Astrocyte (in vitro differentiated cells and primary cell): ENCODE data around the gene RCC2. TPM values are rescaled to one million over a fixed set of nuclear protein-coding genes. Genes with fewer than 3 reads are reported as not detected.
"Not testable (repeated sequence)": the region's sequence is repeated elsewhere in the genome, so short reads cannot be mapped to it uniquely, and the experiment has no call there.

Experiments
- DNase-seq: peaks from one replicate; pipeline ENCODE4 v3.0.0-alpha.2; 2010; ENCODE audit warnings: low read depth
- FAIRE-seq: peaks from 2 replicates; lab custom pipeline; 2011; peaks lifted over from hg19 to GRCh38; lab: Jason Lieb, UNC
- H2AFZ ChIP-seq: 2 replicates; pipeline ENCODE4 v1.6.0; 2012; ENCODE audit warnings: low read depth, low read length, inconsistent platforms
- H3K27ac ChIP-seq: 2 replicates; pipeline ENCODE4 v1.5.1; 2011; ENCODE audit warnings: low read depth, low read length, inconsistent platforms
- H3K27me3 ChIP-seq: 2 replicates; pipeline ENCODE4 v1.6.0; 2011; ENCODE audit warnings: low read length, inconsistent platforms; ENCODE audit not compliant: insufficient read depth
- H3K36me3 ChIP-seq: 2 replicates; pipeline ENCODE4 v1.5.1; 2011; ENCODE audit warnings: low read length, inconsistent platforms; ENCODE audit not compliant: insufficient read depth
- H3K4me1 ChIP-seq: 2 replicates; pipeline ENCODE4 v1.5.1; 2011; ENCODE audit warnings: low read length, inconsistent platforms; ENCODE audit not compliant: insufficient read depth
- H3K4me2 ChIP-seq: 2 replicates; pipeline ENCODE4 v1.6.0; 2012; ENCODE audit warnings: low read length, inconsistent platforms
- H3K4me3 ChIP-seq: 2 replicates; pipeline ENCODE4 v1.5.1; 2011; ENCODE audit warnings: low read depth, mild to moderate bottlenecking, low read length, inconsistent platforms; ENCODE audit not compliant: insufficient read depth
- H3K79me2 ChIP-seq: 2 replicates; pipeline ENCODE4 v1.6.0; 2012; ENCODE audit warnings: mild to moderate bottlenecking, low read length, inconsistent platforms; ENCODE audit not compliant: insufficient read depth
- H3K9ac ChIP-seq: 2 replicates; pipeline ENCODE4 v1.6.0; 2012; ENCODE audit warnings: mild to moderate bottlenecking, low read length, inconsistent platforms
- H3K9me3 ChIP-seq: 2 replicates; pipeline ENCODE4 v1.5.1; 2012; ENCODE audit warnings: low read depth, mild to moderate bottlenecking, low read length, inconsistent platforms; ENCODE audit not compliant: insufficient read depth
- H4K20me1 ChIP-seq: 2 replicates; pipeline ENCODE4 v1.6.0; 2012; ENCODE audit warnings: low read length, inconsistent platforms; ENCODE audit not compliant: insufficient read depth
- H3K27ac Mint-ChIP-seq: one replicate; pipeline ENCODE4 v1.8.0; 2021; ENCODE audit warnings: mild to moderate bottlenecking, mixed read lengths; ENCODE audit not compliant: unreplicated experiment
- H3K27me3 Mint-ChIP-seq: one replicate; pipeline ENCODE4 v1.8.0; 2021; ENCODE audit warnings: low read depth, mixed read lengths; ENCODE audit not compliant: unreplicated experiment
- H3K36me3 Mint-ChIP-seq: one replicate; pipeline ENCODE4 v1.8.0; 2021; ENCODE audit warnings: low read depth, mixed read lengths; ENCODE audit not compliant: unreplicated experiment
- H3K4me1 Mint-ChIP-seq: one replicate; pipeline ENCODE4 v1.8.0; 2021; ENCODE audit warnings: low read depth, mixed read lengths; ENCODE audit not compliant: unreplicated experiment
- H3K4me3 Mint-ChIP-seq: one replicate; pipeline ENCODE4 v1.8.0; 2021; ENCODE audit warnings: mild to moderate bottlenecking, moderate library complexity, mixed read lengths; ENCODE audit not compliant: unreplicated experiment
- H3K9me3 Mint-ChIP-seq: one replicate; pipeline ENCODE4 v1.8.0; 2021; ENCODE audit warnings: mild to moderate bottlenecking, mixed read lengths; ENCODE audit not compliant: unreplicated experiment
- EZH2 ChIP-seq: IDR thresholded peaks from 2 replicates; pipeline ENCODE4 v1.6.1; 2012; ENCODE audit warnings: mild to moderate bottlenecking, low read length, inconsistent platforms; ENCODE audit not compliant: insufficient read depth
- total RNA-seq: library from RNA; stranded (reverse); gene quantifications from 2 replicates; pipeline ENCODE4 v1.2.1, GENCODE V29; 2021
- TF ChIP-seq, protein P1 (sequence below): IDR thresholded peaks from 2 replicates; pipeline ENCODE4 v1.5.1; 2011; ENCODE audit warnings: low read depth, mild to moderate bottlenecking, inconsistent platforms, low read length, moderate library complexity; ENCODE audit not compliant: insufficient read depth

Gene RCC2
- total RNA-seq, 1 donor from 2014 or later = 103 TPM

GRCh38 chr1:17452686-17453085, 13.2 kb upstream of the RCC2 start:
- Mint-ChIP-seq H3K4me1 (no peaks in the 10 kb centered on the region), H3K27me3 (no peaks in the 10 kb centered on the region), H3K27ac (no peak overlapping the region), H3K9me3 (no peaks in the 10 kb centered on the region), H3K4me3 (no peak overlapping the region), H3K36me3 (no peaks in the 10 kb centered on the region)
- FAIRE-seq (no peak), DNase-seq (no peak)
- Histone ChIP-seq H3K36me3 (no peaks in the 10 kb centered on the region), H3K79me2 (no peaks in the 10 kb centered on the region), H3K4me2 (no peak overlapping the region), H2AFZ (no peak overlapping the region), H3K27ac (no peak overlapping the region), H3K27me3 (no peaks in the 10 kb centered on the region), H3K4me1 (no peaks in the 10 kb centered on the region), H3K4me3 (no peak overlapping the region), H3K9me3 (no peaks in the 10 kb centered on the region), H3K9ac (no peak overlapping the region), H4K20me1 (no peaks in the 10 kb centered on the region)
- no peak for TF ChIP-seq EZH2
- TF ChIP-seq, protein P1, sequence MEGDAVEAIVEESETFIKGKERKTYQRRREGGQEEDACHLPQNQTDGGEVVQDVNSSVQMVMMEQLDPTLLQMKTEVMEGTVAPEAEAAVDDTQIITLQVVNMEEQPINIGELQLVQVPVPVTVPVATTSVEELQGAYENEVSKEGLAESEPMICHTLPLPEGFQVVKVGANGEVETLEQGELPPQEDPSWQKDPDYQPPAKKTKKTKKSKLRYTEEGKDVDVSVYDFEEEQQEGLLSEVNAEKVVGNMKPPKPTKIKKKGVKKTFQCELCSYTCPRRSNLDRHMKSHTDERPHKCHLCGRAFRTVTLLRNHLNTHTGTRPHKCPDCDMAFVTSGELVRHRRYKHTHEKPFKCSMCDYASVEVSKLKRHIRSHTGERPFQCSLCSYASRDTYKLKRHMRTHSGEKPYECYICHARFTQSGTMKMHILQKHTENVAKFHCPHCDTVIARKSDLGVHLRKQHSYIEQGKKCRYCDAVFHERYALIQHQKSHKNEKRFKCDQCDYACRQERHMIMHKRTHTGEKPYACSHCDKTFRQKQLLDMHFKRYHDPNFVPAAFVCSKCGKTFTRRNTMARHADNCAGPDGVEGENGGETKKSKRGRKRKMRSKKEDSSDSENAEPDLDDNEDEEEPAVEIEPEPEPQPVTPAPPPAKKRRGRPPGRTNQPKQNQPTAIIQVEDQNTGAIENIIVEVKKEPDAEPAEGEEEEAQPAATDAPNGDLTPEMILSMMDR = no peak

DNA sequence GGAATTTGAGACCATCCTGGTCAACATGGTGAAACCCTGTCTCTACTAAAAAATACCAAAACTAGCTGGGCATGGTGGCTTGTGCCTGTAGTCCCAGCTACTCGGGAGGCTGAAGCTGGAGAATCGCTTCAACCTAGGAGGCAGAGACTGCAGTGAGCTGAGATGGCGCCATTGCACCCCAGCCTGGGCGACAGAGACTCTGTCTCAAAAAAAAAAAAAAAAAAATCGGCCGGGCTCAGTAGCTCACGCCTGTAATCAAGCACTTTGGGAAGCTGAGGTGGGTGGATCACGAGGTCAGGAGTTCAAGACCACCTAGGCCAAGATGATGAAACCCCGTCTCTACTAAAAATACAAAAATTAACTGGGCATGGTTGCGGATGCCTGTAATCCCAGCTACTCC, 12.7 kb upstream of the RCC2 start:
- H2AFZ ChIP-seq, H3K36me3 ChIP-seq, H3K79me2 ChIP-seq, H3K4me1 ChIP-seq, H3K27ac ChIP-seq, H3K9me3 Mint-ChIP-seq, H3K4me3 Mint-ChIP-seq, H3K4me2 ChIP-seq, H3K4me3 ChIP-seq, FAIRE-seq, H3K9me3 ChIP-seq, H3K27ac Mint-ChIP-seq, H3K27me3 Mint-ChIP-seq, H3K36me3 Mint-ChIP-seq, H4K20me1 ChIP-seq, H3K4me1 Mint-ChIP-seq, H3K27me3 ChIP-seq, DNase-seq, H3K9ac ChIP-seq: not testable (repeated sequence)

- Histone ChIP-seq H2AFZ (no peak overlapping the region), H3K4me1 (no peaks in the 10 kb centered on the region), H3K9me3 (no peaks in the 10 kb centered on the region), H3K27me3 (no peaks in the 10 kb centered on the region), H4K20me1 (no peaks in the 10 kb centered on the region), H3K4me3 (no peak overlapping the region), H3K27ac (no peak overlapping the region), H3K9ac (no peak overlapping the region), H3K4me2 (no peak overlapping the region), H3K36me3 (no peaks in the 10 kb centered on the region), H3K79me2 (no peaks in the 10 kb centered on the region)
- no peak overlapping the region for H3K4me3 Mint-ChIP-seq
- no peaks in the 10 kb centered on the region for H3K9me3 Mint-ChIP-seq
- no peak overlapping the region for H3K27ac Mint-ChIP-seq
- no peaks in the 10 kb centered on the region for H3K36me3 Mint-ChIP-seq
- FAIRE-seq (no peak), DNase-seq (no peak)
- H3K4me1 Mint-ChIP-seq = no peaks in the 10 kb centered on the region
- TF ChIP-seq EZH2 = no peak
- TF ChIP-seq, protein P1 = no peak
- H3K27me3 Mint-ChIP-seq = no peaks in the 10 kb centered on the region
Observed at GRCh38 chr1:17451731-17452130, 12.3 kb upstream of the RCC2 start.
